Fibroblast of pulmonary artery (primary cell): Measurements from ENCODE around the gene CELF4.
"Not testable (repeated sequence)": the region's sequence is repeated elsewhere in the genome, so short reads cannot be mapped to it uniquely, and the experiment has no call there.

Source experiments
- DNase-seq: peaks from one replicate; pipeline ENCODE4 v3.0.0-alpha.2; 2010; ENCODE audit warnings: low read depth
- H3K4me3 ChIP-seq: replicated peaks from 2 replicates; pipeline ENCODE4 v1.5.1; 2011; ENCODE audit warnings: low read depth, mild to moderate bottlenecking, control low read depth, low read length, moderate library complexity
- CTCF ChIP-seq: IDR thresholded peaks from 2 replicates; pipeline ENCODE4 v1.5.1; 2011; ENCODE audit warnings: mild to moderate bottlenecking, control low read depth, low read length, inconsistent platforms; ENCODE audit errors: missing control alignments

CELF4 gene

GRCh38 chr18:37470986-37471385 is 94.6 kb downstream of the CELF4 start:
- DNase-seq: no peak
- H3K4me3 ChIP-seq: no peak overlapping the region
- TF ChIP-seq CTCF: no peak

- no peak for TF ChIP-seq CTCF
- DNase-seq: no peak
Measured at GRCh38 chr18:37467002-37467662, 98.5 kb downstream of the CELF4 start.

GRCh38 chr18:37465958-37466357 is 99.6 kb downstream of the CELF4 start:
- no peak overlapping the region for H3K4me3 ChIP-seq
- DNase-seq: no peak
- TF ChIP-seq CTCF: no peak

More at GRCh38 chr18:37467002-37467662, 98.5 kb downstream of the CELF4 start:
- H3K4me3 ChIP-seq: no peak overlapping the region

- no peak for DNase-seq
- H3K4me3 ChIP-seq: no peak overlapping the region
- no peak for TF ChIP-seq CTCF
Measured at GRCh38 chr18:37464257-37464656, 101.3 kb downstream of the CELF4 start.

GRCh38 chr18:37461329-37461728 is 104.3 kb downstream of the CELF4 start:
- DNase-seq: not testable (repeated sequence)

GRCh38 chr18:37460604-37461003 is 105.0 kb downstream of the CELF4 start:
- TF ChIP-seq CTCF: no peak
- peak; percentile 53 for DNase-seq
- H3K4me3 ChIP-seq: no peak overlapping the region

More at GRCh38 chr18:37461329-37461728, 104.3 kb downstream of the CELF4 start:
- not testable (repeated sequence) for H3K4me3 ChIP-seq

- no peak for TF ChIP-seq CTCF
- no peak overlapping the region for H3K4me3 ChIP-seq
- no peak for DNase-seq
Measured at GRCh38 chr18:37458697-37459096, 106.9 kb downstream of the CELF4 start.
